SK-N-MC (cell line): ENCODE measurements around the gene ABCF1.

Source experiments
- EZH2 ChIP-seq: fragments of 200-600 bp; sonication (generic); IDR thresholded peaks from one replicate; pipeline ENCODE4 v1.6.1; 2017; ENCODE audit warnings: antibody characterized with exemption
- FOXP2 ChIP-seq: optimal IDR thresholded peaks from 2 replicates; pipeline ENCODE3; 2011; ENCODE audit warnings: mild to moderate bottlenecking, moderate library complexity; ENCODE audit not compliant: insufficient read depth; ENCODE audit errors: extremely low read length, control extremely low read depth
- POLR2AphosphoS5 ChIP-seq: IDR thresholded peaks from 2 replicates; pipeline ENCODE4 v1.6.1; 2012; ENCODE audit warnings: mild to moderate bottlenecking, low read depth, low read length, borderline replicate concordance

DNA sequence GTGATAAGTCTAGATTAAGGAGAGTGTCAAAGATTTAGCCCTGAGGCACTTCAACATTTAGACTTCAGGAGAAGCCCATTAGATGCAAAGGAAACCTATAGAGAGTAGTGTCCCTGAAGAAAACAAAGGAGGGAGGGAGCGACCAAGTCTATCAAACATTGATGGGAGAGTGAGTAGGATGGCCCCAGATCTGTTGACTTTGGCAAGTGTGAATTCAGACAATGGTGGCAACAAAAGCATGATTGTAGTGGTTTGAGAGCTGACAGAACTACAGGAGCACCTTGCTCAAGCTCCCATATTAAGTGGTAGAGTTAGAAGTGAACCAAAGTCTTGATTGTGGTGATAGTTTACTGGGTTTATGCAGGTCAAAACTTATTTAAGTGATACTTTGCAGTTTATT lies 979 bp upstream of the ABCF1 start:
- TF ChIP-seq POLR2AphosphoS5 (no peak), EZH2 (no peak), FOXP2 (no peak)
